Kidney (tissue), 14 donors: ENCODE results near the gene TSKU. TPM values are rescaled to one million over a fixed set of nuclear protein-coding genes. Genes with fewer than 3 reads are reported as not detected.

Experiments used
- DNase-seq, 5 donors: peaks; one replicate each; pipeline ENCODE4 v3.0.0-alpha.2; 2013 to 2020
- FAIRE-seq: peaks from 2 replicates; lab custom pipeline; 2012; peaks lifted over from hg19 to GRCh38; lab: Jason Lieb, UNC
- H3K27ac ChIP-seq, 2 donors: one replicate each; pipeline ENCODE4 v1.7.0; 2013; ENCODE audit warnings: low read depth in 2 of 2, low read length in 2 of 2, inconsistent platforms in 1 of 2
- H3K27me3 ChIP-seq: one replicate; pipeline ENCODE4 v1.7.1; 2013; ENCODE audit warnings: low read length, inconsistent platforms; ENCODE audit not compliant: control insufficient read depth, insufficient read depth
- H3K36me3 ChIP-seq, 3 donors: one replicate each; pipeline versions ENCODE4 v1.7.0 to v1.7.1; 2013; ENCODE audit warnings: low read length in 3 of 3, control low read depth in 1 of 3, inconsistent platforms in 1 of 3; ENCODE audit not compliant: insufficient read depth in 3 of 3, control insufficient read depth in 2 of 3
- H3K4me1 ChIP-seq, 3 donors: one replicate each; pipeline versions ENCODE4 v1.7.0 to v1.7.1; 2013; ENCODE audit warnings: low read length in 3 of 3, inconsistent platforms in 1 of 3, low read depth in 1 of 3; ENCODE audit not compliant: control insufficient read depth in 2 of 3, insufficient read depth in 2 of 3
- H3K4me3 ChIP-seq, 3 donors: one replicate each; pipeline versions ENCODE4 v1.7.0 to v1.8.1; 2013; ENCODE audit warnings: low read length in 3 of 3, control low read depth in 1 of 3, inconsistent platforms in 1 of 3
- H3K9ac ChIP-seq, 3 donors: one replicate each; pipeline versions ENCODE4 v1.7.0 to v1.7.1; 2013; ENCODE audit warnings: low read length in 3 of 3, control low read depth in 1 of 3, inconsistent platforms in 1 of 3
- H3K9me3 ChIP-seq, 3 donors: one replicate each; pipeline versions ENCODE4 v1.7.0 to v1.7.1; 2013; ENCODE audit warnings: low read length in 3 of 3, control low read depth in 1 of 3, inconsistent platforms in 1 of 3; ENCODE audit not compliant: control insufficient read depth in 2 of 3, insufficient read depth in 1 of 3
- intact Hi-C: fragments of 100-400 bp; cut with DNase I; formaldehyde crosslinking; loops from one replicate; pipeline ENCODE4 v1.11.1; 2022
- polyA plus RNA-seq: library from polyadenylated mRNA; stranded (reverse); fragments of 350-450 nt; fragmentation: Illumina TruSeq; extraction: RNeasy Lipid Tissue Mini Kit (QIAGEN cat#74804); gene quantifications from one replicate; pipeline ENCODE4 v1.2.3, GENCODE V29; 2014; ENCODE audit warnings: low read depth, low replicate concordance; ENCODE audit not compliant: insufficient read depth
- total RNA-seq: library from RNA; stranded (reverse); fragmentation: NEBNext Ultra II Directional; extraction: Animal tissue kit (Norgen Biotek cat#: 25700); gene quantifications from one replicate; pipeline ENCODE4 v1.2.1, GENCODE V29; 2021
- TF ChIP-seq, protein P1 (sequence below): IDR thresholded peaks from 3 replicates; pipeline ENCODE4 v1.5.1; 2012; ENCODE audit warnings: mild to moderate bottlenecking, moderate library complexity, borderline replicate concordance; ENCODE audit not compliant: insufficient read depth; ENCODE audit errors: extremely low read depth
- donor health status: control.
- donor health status: control.
- donor health status: control.
- donor health status: control.
- donor health status: control.
- donor health status: DM: yes; HTN: yes; CAD: no.
- donor health status: Normal renal cell carcinoma (clear cell type).

Gene TSKU
- total and polyA plus RNA-seq, 2 donors from 2014 or later, result 27.3 to 41.0 TPM

DNA sequence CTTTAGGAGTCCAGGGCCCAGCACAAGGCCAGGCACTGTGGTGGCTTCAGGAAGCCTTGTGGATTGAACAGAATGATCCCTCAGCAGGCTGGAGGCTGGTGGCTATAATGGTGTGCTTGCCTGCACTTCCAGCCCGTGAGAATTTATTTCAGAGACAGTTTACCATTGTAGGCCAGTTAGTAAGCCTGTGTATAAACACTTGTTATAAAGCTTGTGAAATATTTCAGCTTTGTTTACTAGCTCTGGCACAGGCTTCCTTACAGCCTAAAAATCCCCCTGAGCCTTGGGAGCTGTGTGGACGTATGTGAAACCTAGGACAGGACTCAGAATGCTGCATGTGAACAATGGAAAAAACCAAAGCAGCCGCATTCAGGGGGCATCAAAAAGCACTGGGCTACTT is 51.0 kb downstream of the TSKU start:
- intact Hi-C loops, result no loop called here
- peaks cover 0 to 3% (median 0%) of the 10 kb centered on the region in 3 donors for H3K4me1 ChIP-seq
- no peaks in the 10 kb centered on the region for H3K36me3 ChIP-seq
- no peak overlapping the region for H3K9ac ChIP-seq
- H3K9me3 ChIP-seq, result no peaks in the 10 kb centered on the region
- H3K27me3 ChIP-seq, result no peaks in the 10 kb centered on the region
- TF ChIP-seq, protein P1, sequence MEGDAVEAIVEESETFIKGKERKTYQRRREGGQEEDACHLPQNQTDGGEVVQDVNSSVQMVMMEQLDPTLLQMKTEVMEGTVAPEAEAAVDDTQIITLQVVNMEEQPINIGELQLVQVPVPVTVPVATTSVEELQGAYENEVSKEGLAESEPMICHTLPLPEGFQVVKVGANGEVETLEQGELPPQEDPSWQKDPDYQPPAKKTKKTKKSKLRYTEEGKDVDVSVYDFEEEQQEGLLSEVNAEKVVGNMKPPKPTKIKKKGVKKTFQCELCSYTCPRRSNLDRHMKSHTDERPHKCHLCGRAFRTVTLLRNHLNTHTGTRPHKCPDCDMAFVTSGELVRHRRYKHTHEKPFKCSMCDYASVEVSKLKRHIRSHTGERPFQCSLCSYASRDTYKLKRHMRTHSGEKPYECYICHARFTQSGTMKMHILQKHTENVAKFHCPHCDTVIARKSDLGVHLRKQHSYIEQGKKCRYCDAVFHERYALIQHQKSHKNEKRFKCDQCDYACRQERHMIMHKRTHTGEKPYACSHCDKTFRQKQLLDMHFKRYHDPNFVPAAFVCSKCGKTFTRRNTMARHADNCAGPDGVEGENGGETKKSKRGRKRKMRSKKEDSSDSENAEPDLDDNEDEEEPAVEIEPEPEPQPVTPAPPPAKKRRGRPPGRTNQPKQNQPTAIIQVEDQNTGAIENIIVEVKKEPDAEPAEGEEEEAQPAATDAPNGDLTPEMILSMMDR, result no peak
- no peak overlapping the region for H3K4me3 ChIP-seq
- H3K27ac ChIP-seq, result no peak overlapping the region
- FAIRE-seq (no peak), DNase-seq (no peak)

DNA sequence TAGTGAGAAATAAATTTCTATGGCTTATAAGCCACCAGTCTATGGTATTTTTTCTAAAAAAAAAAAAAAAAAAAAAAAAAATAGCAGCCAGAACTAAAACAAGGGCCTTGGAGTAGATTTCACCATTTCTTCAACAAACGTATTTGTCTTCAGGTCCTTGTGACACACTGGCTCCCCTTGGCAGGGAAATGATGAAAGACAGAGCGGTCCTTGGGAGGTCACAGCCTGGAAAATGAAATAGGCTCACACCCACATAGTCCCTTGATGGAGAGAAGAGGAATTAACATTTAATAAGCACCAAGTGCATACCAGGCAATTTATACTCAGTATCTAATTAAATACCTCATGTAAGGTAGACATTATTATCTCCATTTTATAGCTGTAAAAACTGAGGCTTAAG is 51.9 kb downstream of the TSKU start:
- DNase-seq (no peak), FAIRE-seq (no peak)
- Histone ChIP-seq H3K9ac (no peak overlapping the region), H3K27me3 (no peaks in the 10 kb centered on the region), H3K4me3 (no peak overlapping the region), H3K27ac (no peak overlapping the region), H3K36me3 (no peaks in the 10 kb centered on the region), H3K9me3 (no peaks in the 10 kb centered on the region), H3K4me1 (peaks cover 0 to 3% (median 0%) of the 10 kb centered on the region in 3 donors)
- TF ChIP-seq, protein P1, result no peak
- intact Hi-C loops, result no loop called here

DNA sequence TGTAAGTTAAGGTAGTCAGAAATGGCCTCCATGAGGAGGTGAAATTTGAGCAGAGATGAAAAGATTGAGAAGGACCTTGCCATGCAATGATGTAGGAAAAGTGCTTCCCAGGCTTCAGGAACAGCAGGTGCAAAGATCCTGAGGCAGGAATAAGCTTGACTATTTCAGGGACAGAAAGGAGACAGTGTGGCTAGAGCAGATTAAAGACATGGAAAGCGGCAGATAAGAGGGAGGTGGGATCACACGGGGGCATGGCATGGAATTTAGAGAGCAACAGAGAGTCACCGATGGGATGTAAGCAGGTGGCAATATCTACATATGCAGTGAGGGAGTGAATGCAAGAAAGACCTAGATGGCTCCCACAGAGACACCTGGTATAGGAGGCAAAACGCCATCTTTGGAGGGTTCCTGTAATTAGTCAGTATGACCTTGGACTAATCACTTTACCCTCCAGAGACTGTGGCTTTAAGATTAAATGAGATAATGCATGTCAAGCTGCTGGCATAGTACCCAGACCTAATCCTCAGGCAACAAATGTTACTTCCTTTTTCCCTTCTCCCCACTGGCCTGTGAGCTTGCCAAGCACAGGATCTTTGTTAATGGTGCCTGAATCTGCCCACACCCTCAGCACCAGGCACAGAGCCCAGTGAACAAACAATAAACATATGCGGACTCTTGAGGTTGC is 52.9 kb downstream of the TSKU start:
- DNase-seq (no peak), FAIRE-seq (no peak)
- intact Hi-C loops, result no loop called here
- H3K4me3 ChIP-seq, result no peak overlapping the region
- H3K9ac ChIP-seq, result no peak overlapping the region
- H3K36me3 ChIP-seq, result no peaks in the 10 kb centered on the region
- H3K9me3 ChIP-seq, result no peaks in the 10 kb centered on the region
- H3K27ac ChIP-seq, result peak overlapping the region in 1 of 2 donors; percentile 1
- H3K4me1 ChIP-seq, result peaks cover 0 to 3% (median 0%) of the 10 kb centered on the region in 3 donors
- no peaks in the 10 kb centered on the region for H3K27me3 ChIP-seq
- TF ChIP-seq, protein P1, result no peak
